ENCODE measurements around the gene CD59. TPM values are rescaled to one million over a fixed set of nuclear protein-coding genes. Genes with fewer than 3 reads are reported as not detected.

Gene CD59
- total RNA-seq, 1 donor from 2014 or later = 816 TPM

DNA sequence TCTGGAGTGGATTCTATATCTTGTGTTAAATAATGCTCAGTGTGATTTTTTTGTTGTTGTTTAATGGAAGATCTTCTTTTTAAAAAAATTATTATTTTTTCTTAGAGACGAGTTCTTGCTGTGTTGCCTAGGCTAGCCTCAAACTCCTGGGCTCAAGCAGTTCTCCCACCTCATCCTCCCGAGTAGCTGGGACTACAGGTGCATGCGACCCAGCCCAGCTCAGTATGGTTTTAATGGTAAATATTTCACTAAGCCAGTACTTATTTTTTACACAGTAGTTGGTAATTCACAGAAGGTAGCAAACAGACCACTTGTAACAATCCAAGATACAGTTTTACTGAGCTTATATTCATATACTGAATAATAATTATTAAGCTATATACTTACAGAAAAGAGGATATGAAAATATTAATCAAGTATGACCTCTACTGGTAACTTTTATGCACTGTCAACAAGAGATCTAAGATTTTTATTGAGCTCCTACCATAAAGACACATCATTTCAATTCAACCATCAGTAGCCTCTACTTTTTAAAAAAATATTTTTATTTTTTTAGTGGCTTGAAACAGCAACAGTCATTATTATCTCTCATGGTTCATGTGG is 6.1 kb upstream of the CD59 start:
- Histone ChIP-seq H3K9me3 (no peaks in the 10 kb centered on the region), H3K4me3 (no peak overlapping the region), H3K27me3 (ENCODE audit: low read depth) (no peaks in the 10 kb centered on the region), H3K27ac (no peak overlapping the region), H3K36me3 (peaks cover 31% of the 10 kb centered on the region), H3K4me1 (no peaks in the 10 kb centered on the region)
- TF ChIP-seq, protein P1, sequence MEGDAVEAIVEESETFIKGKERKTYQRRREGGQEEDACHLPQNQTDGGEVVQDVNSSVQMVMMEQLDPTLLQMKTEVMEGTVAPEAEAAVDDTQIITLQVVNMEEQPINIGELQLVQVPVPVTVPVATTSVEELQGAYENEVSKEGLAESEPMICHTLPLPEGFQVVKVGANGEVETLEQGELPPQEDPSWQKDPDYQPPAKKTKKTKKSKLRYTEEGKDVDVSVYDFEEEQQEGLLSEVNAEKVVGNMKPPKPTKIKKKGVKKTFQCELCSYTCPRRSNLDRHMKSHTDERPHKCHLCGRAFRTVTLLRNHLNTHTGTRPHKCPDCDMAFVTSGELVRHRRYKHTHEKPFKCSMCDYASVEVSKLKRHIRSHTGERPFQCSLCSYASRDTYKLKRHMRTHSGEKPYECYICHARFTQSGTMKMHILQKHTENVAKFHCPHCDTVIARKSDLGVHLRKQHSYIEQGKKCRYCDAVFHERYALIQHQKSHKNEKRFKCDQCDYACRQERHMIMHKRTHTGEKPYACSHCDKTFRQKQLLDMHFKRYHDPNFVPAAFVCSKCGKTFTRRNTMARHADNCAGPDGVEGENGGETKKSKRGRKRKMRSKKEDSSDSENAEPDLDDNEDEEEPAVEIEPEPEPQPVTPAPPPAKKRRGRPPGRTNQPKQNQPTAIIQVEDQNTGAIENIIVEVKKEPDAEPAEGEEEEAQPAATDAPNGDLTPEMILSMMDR (IDR thresholded peaks at IDR 0.05) = peak; percentile 60
- ATAC-seq (peak; percentile 37 to 64), DNase-seq (no peak)
- intact Hi-C loops (cut with DNase I) = no loop called here

DNA sequence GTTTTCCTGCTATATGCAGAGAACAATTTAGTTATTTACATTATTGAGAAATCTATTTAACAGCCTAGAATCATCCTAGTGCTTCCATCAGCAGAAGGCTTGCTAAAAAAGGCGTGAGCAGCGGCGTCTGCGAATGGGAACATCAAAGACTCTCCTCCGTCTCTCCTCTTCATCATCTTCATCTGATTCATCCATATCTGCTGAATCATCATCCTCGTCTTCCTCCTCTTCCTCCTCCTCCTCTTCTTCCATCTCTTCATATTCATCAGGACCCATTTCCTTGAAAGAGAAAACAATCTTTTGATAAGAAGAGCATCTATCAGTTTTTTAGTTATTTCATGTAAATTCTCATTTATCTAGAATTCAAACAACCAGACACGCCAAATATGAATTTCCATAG is 5.6 kb upstream of the CD59 start:
- intact Hi-C loops (cut with DNase I) = no loop called here
- Histone ChIP-seq H3K27me3 (ENCODE audit: low read depth) (no peaks in the 10 kb centered on the region), H3K4me3 (no peak overlapping the region), H3K27ac (no peak overlapping the region), H3K36me3 (peaks cover 25% of the 10 kb centered on the region), H3K4me1 (peaks cover 1% of the 10 kb centered on the region), H3K9me3 (no peaks in the 10 kb centered on the region)
- DNase-seq = no peak
- ATAC-seq = no peak
- TF ChIP-seq, protein P1 (IDR thresholded peaks at IDR 0.05) = no peak

DNA sequence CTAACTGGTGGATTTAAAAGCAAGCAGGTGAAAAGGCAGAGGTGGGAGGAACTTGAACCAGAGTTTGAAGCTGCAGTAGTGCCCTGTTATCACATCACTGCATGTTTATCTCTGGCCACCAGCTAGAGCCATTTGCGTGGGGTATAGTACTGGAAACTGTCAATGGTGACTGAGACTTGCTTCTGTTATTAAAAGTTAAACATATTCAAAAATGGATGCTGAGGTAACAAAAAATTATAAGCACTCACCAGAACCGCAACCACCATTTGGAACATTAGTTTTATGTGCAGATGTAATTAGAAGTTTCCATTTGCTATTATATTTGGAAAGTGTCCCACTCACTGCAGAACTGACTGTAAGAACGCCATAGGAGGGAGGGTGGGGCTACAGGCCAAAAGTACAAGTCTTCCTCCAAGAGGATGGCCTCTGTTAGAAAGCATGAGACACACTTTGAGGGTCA is 1.2 kb upstream of the CD59 start:
- TF ChIP-seq, protein P1 (IDR thresholded peaks at IDR 0.05) = no peak

DNA sequence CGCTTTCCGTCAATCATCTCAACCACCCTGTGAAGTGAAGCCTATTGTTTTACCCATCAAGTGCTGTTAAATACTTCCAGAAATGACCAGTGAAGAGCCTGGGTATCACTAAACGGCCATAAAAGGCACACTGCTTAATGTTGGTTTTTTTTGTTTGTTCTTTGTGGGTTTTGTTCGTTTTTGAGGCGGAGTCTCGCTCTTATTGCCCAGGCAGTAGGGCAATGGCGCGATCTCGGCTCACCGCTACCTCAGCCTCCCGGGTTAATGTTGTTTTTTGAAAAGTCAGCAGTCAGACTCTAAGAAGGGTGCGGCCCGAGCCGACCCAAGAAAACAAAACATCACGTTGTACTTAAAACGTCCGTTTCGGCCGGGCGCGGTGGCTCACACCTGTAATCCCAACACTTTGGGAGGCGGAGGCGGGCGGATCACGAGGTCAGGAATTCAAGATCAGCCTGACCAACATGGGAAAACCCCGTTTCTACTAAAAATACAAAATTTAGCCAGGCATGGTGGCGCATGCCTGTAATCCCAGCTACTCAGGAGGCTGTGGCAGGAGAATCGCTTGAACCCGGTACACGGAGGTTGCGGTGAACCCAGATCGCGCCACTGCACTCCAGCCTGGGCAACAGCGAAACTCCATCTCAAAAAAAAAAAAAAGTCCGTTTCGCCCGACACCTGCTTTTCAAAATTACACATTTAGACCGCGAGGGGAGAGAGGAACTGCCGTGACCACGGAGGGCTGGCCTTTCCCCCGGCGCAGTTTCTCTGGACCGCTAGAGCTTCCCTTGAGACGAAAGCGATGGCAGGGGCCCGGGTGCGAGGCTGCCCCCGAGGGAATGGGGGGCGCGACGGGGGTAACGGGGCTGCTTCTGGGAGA is 714 bp downstream of the CD59 start:
- Histone ChIP-seq H3K4me1 (peaks cover 47% of the 10 kb centered on the region), H3K4me3 (peak overlapping the region; percentile 98), H3K27ac (peak overlapping the region; percentile 97), H3K36me3 (peaks cover 14% of the 10 kb centered on the region), H3K27me3 (ENCODE audit: low read depth) (no peaks in the 10 kb centered on the region), H3K9me3 (no peaks in the 10 kb centered on the region)
- TF ChIP-seq, protein P1 (IDR thresholded peaks at IDR 0.05) = no peak
- ATAC-seq (peak; percentile 33 to 54), DNase-seq (peak; percentile 71)
- intact Hi-C loops (cut with DNase I) = no loop called here

More for the DNA sequence above, 1.2 kb upstream of the CD59 start:
- no peaks in the 10 kb centered on the region for H3K9me3 ChIP-seq
- ATAC-seq = no peak
- intact Hi-C loops (cut with DNase I) = no loop called here
- H3K36me3 ChIP-seq = peaks cover 12% of the 10 kb centered on the region
- peaks cover 28% of the 10 kb centered on the region for H3K4me1 ChIP-seq
- no peaks in the 10 kb centered on the region for H3K27me3 ChIP-seq (ENCODE audit: low read depth)
- no peak for DNase-seq
- H3K27ac ChIP-seq = peak overlapping the region; percentile 31
- no peak overlapping the region for H3K4me3 ChIP-seq

DNA sequence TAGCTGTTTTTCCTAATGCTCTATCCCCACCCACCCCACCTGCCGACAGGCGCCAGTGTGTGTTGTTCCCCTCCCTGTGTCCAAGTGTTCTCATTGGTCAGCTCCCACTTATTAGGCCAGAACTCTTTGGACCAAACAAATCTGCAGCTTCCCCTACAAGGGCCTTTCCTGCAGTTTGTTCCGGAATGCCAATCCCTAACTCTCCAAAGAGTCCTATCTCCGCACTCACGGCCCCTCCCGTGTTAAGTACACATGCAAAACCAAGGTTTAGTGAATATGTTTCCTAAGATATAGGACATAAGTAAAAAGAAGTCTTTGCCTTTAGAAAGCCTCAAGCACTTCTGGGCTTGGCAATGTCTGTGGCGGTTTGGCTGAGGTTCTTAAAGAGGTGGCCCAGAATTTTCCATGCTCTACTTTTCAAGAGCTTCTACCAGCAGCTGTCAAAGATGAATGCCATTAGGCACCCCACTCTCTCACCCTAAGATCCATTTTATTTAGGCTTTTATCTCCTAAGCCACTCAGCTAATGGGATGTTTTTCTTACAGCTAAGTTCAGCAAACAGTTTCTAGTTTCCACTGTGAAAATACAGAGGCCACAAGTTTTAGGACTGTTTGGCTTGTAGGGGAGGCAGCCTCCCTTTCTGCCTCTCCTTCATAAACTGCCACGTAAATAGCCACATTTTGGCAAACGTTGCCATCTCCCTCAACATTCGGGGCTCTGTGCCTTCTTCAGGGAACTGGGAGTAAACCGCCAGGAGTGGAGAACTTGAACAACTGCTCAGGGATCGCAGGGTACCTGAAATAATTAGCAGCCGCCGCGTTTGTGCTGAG is 1.6 kb downstream of the CD59 start:
- Histone ChIP-seq H3K27ac (peak overlapping the region; percentile 97), H3K9me3 (no peaks in the 10 kb centered on the region), H3K36me3 (peaks cover 14% of the 10 kb centered on the region), H3K27me3 (ENCODE audit: low read depth) (no peaks in the 10 kb centered on the region), H3K4me3 (peak overlapping the region; percentile 98), H3K4me1 (peaks cover 55% of the 10 kb centered on the region)
- intact Hi-C loops (cut with DNase I) = no loop called here
- ATAC-seq (peak; percentile 62 to 63), DNase-seq (peak; percentile 69)
- TF ChIP-seq, protein P1 (IDR thresholded peaks at IDR 0.05) = no peak

Data from lower lobe of right lung (tissue), 2 donors.